Naive thymus-derived CD4-positive, alpha-beta T cell (primary cell): ENCODE results near the gene PDGFD. TPM values are rescaled to one million over a fixed set of nuclear protein-coding genes. Genes with fewer than 3 reads are reported as not detected.

Experiments used
- ATAC-seq: fragments of 150-1000 bp; cut with Tn5 transposase; 2 replicates; pipeline ENCODE4 v1.10.0; 2021; ENCODE audit warnings: mild to moderate bottlenecking, moderate library complexity
- CTCF ChIA-PET: fragments of 350-600 bp; sonication (Branson Sonifier 250); formaldehyde crosslinking; loops from one replicate; lab custom pipeline; 2021; ENCODE audit warnings: antibody characterized with exemption; lab: Charles Lee
- POLR2A ChIA-PET: fragments of 350-600 bp; sonication (Branson Sonifier 250); formaldehyde crosslinking; loops from one replicate; lab custom pipeline; 2021; ENCODE audit warnings: antibody characterized with exemption, inconsistent platforms; lab: Charles Lee
- DNase-seq, 9 donors: peaks; one replicate each; pipeline versions ENCODE4 v3.0.0 to v3.0.0-alpha.2; 2020 to 2022; ENCODE audit warnings: mixed read lengths in 1 of 9
- H3K27ac ChIP-seq: one replicate; pipeline ENCODE4 v1.7.0; 2013; ENCODE audit warnings: mild to moderate bottlenecking, low read depth, low read length, moderate library complexity
- H3K27me3 ChIP-seq, 2 donors: one replicate each; pipeline ENCODE4 v1.7.0; 2013; ENCODE audit warnings: low read length in 2 of 2, mild to moderate bottlenecking in 2 of 2, moderate library complexity in 2 of 2; ENCODE audit not compliant: control insufficient read depth in 2 of 2, insufficient read depth in 2 of 2
- H3K36me3 ChIP-seq, 3 experiments: 1 replicate in 2 of 3; 2 replicates in 1 of 3; pipeline ENCODE4 v1.7.0; 2013; ENCODE audit warnings: low read length in 3 of 3, mild to moderate bottlenecking in 3 of 3, moderate library complexity in 1 of 3; ENCODE audit not compliant: insufficient read depth in 3 of 3, control insufficient read depth in 2 of 3
- H3K4me1 ChIP-seq, 2 donors: one replicate each; pipeline ENCODE4 v1.7.0; 2013; ENCODE audit warnings: low read length in 2 of 2, mild to moderate bottlenecking in 2 of 2, moderate library complexity in 1 of 2; ENCODE audit not compliant: control insufficient read depth in 2 of 2, insufficient read depth in 2 of 2
- H3K4me3 ChIP-seq: 2 replicates; pipeline ENCODE4 v1.7.0; 2013; ENCODE audit warnings: mild to moderate bottlenecking, low read length
- H3K9me3 ChIP-seq, 3 experiments: 1 replicate in 2 of 3; 2 replicates in 1 of 3; pipeline ENCODE4 v1.7.0; 2013; ENCODE audit warnings: low read length in 3 of 3; ENCODE audit not compliant: control insufficient read depth in 2 of 3
- H3K27ac Mint-ChIP-seq, 9 donors: one replicate each; pipeline ENCODE4 v1.8.0; 2020 to 2022; ENCODE audit warnings: mixed read lengths in 9 of 9, mild to moderate bottlenecking in 8 of 9, moderate library complexity in 5 of 9, inconsistent platforms in 2 of 9
- H3K27me3 Mint-ChIP-seq, 5 donors: one replicate each; pipeline ENCODE4 v1.8.0; 2021 to 2022; ENCODE audit warnings: mixed read lengths in 5 of 5, mild to moderate bottlenecking in 1 of 5
- H3K36me3 Mint-ChIP-seq, 5 donors: one replicate each; pipeline ENCODE4 v1.8.0; 2020 to 2022; ENCODE audit warnings: mixed read lengths in 5 of 5, mild to moderate bottlenecking in 3 of 5, inconsistent platforms in 1 of 5
- H3K4me1 Mint-ChIP-seq, 7 donors: one replicate each; pipeline ENCODE4 v1.8.0; 2020 to 2022; ENCODE audit warnings: mixed read lengths in 7 of 7, mild to moderate bottlenecking in 3 of 7, inconsistent platforms in 1 of 7
- H3K4me3 Mint-ChIP-seq, 10 donors: one replicate each; pipeline ENCODE4 v1.8.0; 2020 to 2022; ENCODE audit warnings: mild to moderate bottlenecking in 10 of 10, mixed read lengths in 10 of 10, moderate library complexity in 6 of 10, inconsistent platforms in 2 of 10
- H3K9me3 Mint-ChIP-seq, 11 donors: one replicate each; pipeline ENCODE4 v1.8.0; 2020 to 2022; ENCODE audit warnings: mixed read lengths in 11 of 11, mild to moderate bottlenecking in 4 of 11, inconsistent platforms in 1 of 11, moderate library complexity in 1 of 11
- intact Hi-C, 2 donors: fragments of 100-400 bp; cut with micrococcal nuclease; formaldehyde crosslinking; loops; one replicate each; pipeline ENCODE4 v1.15.1; 2023
- polyA plus RNA-seq, 2 donors: library from polyadenylated mRNA; unstranded; fragments of 300-500 nt; fragmentation: Illumina TruSeq; gene quantifications; one replicate each; pipeline ENCODE4 v1.2.3, GENCODE V29; 2021
- total RNA-seq, 6 experiments: library from RNA in 5 of 6; stranded (reverse) in 5 of 6; gene quantifications; 1 replicate in 5 of 6; 2 replicates in 1 of 6; pipeline ENCODE4 v1.2.3 and lab custom pipeline; 2021 to 2026

The PDGFD gene
- total and polyA plus RNA-seq, 7 experiments from 2014 or later = 0.05 to 3.6 (median 0.26) TPM; not detected in 3

GRCh38 chr11:104092744-104093143, 71.2 kb downstream of the PDGFD start:
- CTCF ChIA-PET = no interaction called here
- Histone ChIP-seq H3K27ac (no peak overlapping the region), H3K9me3 (no peaks in the 10 kb centered on the region), H3K4me3 (no peak overlapping the region), H3K27me3 (no peaks in the 10 kb centered on the region), H3K4me1 (no peaks in the 10 kb centered on the region), H3K36me3 (no peaks in the 10 kb centered on the region)
- POLR2A ChIA-PET = no interaction called here
- Mint-ChIP-seq H3K27ac (no peak overlapping the region), H3K27me3 (no peaks in the 10 kb centered on the region), H3K4me3 (no peak overlapping the region), H3K9me3 (peaks cover 0 to 1% (median 0%) of the 10 kb centered on the region in 11 donors), H3K36me3 (no peaks in the 10 kb centered on the region), H3K4me1 (no peaks in the 10 kb centered on the region)
- intact Hi-C loops = no loop called here
- no peak for ATAC-seq
- DNase-seq = no peak

GRCh38 chr11:104091281-104092096, 72.5 kb downstream of the PDGFD start:
- Histone ChIP-seq H3K27me3 (no peaks in the 10 kb centered on the region), H3K9me3 (no peaks in the 10 kb centered on the region), H3K27ac (no peak overlapping the region), H3K4me1 (no peaks in the 10 kb centered on the region), H3K36me3 (no peaks in the 10 kb centered on the region), H3K4me3 (no peak overlapping the region)
- Mint-ChIP-seq H3K9me3 (peaks cover 0 to 1% (median 0%) of the 10 kb centered on the region in 11 donors), H3K27ac (no peak overlapping the region), H3K4me1 (no peaks in the 10 kb centered on the region), H3K4me3 (no peak overlapping the region), H3K27me3 (no peaks in the 10 kb centered on the region), H3K36me3 (no peaks in the 10 kb centered on the region)
- POLR2A ChIA-PET = no interaction called here
- CTCF ChIA-PET = no interaction called here
- DNase-seq (no peak), ATAC-seq (no peak)
- intact Hi-C loops = no loop called here

GRCh38 chr11:104090767-104091166, 73.2 kb downstream of the PDGFD start:
- no peaks in the 10 kb centered on the region for H3K27me3 Mint-ChIP-seq
- Histone ChIP-seq H3K4me3 (no peak overlapping the region), H3K9me3 (no peaks in the 10 kb centered on the region), H3K4me1 (no peaks in the 10 kb centered on the region), H3K36me3 (no peaks in the 10 kb centered on the region), H3K27ac (no peak overlapping the region), H3K27me3 (no peaks in the 10 kb centered on the region)
- DNase-seq (no peak), ATAC-seq (no peak)
- intact Hi-C loops = no loop called here
- CTCF ChIA-PET = no interaction called here
- H3K27ac Mint-ChIP-seq = no peak overlapping the region
- H3K4me1 Mint-ChIP-seq = no peaks in the 10 kb centered on the region
- POLR2A ChIA-PET = no interaction called here
- peaks cover 0 to 1% (median 0%) of the 10 kb centered on the region in 11 donors for H3K9me3 Mint-ChIP-seq
- no peak overlapping the region for H3K4me3 Mint-ChIP-seq
- H3K36me3 Mint-ChIP-seq = no peaks in the 10 kb centered on the region

DNA sequence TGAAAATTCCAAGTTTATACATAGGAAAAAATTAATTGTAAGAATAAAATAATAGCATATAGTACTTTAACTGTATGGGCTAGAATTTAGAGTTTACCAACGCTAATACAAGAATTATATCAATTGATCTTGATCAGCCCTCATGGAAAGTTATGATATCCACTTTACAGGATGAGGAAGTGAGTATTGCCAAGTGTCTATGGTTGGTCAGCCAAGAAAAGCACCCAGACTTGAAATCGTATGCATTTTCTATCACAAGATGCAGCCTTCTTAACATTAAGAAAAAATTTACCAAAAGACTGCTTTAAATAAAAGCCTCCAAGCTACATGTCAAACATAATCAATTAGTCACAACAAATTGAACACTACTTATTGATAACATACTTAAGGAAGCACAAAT, 74.5 kb downstream of the PDGFD start:
- H3K9me3 ChIP-seq = no peaks in the 10 kb centered on the region
- ChIA-PET POLR2A (no interaction called here), CTCF (no interaction called here)
- no peaks in the 10 kb centered on the region for H3K27me3 ChIP-seq
- H3K27me3 Mint-ChIP-seq = no peaks in the 10 kb centered on the region
- no peak overlapping the region for H3K27ac ChIP-seq
- no peaks in the 10 kb centered on the region for H3K36me3 ChIP-seq
- no peak overlapping the region for H3K4me3 ChIP-seq
- ATAC-seq (no peak), DNase-seq (no peak)
- no peak overlapping the region for H3K27ac Mint-ChIP-seq
- no peaks in the 10 kb centered on the region for H3K36me3 Mint-ChIP-seq
- no peaks in the 10 kb centered on the region for H3K4me1 ChIP-seq
- no peak overlapping the region for H3K4me3 Mint-ChIP-seq
- H3K9me3 Mint-ChIP-seq = no peaks in the 10 kb centered on the region
- intact Hi-C loops = no loop called here
- H3K4me1 Mint-ChIP-seq = no peaks in the 10 kb centered on the region

GRCh38 chr11:104086621-104087020, 77.3 kb downstream of the PDGFD start:
- H3K36me3 ChIP-seq = no peaks in the 10 kb centered on the region
- no peak overlapping the region for H3K4me3 Mint-ChIP-seq
- H3K27ac Mint-ChIP-seq = no peak overlapping the region
- H3K9me3 ChIP-seq = no peaks in the 10 kb centered on the region
- H3K36me3 Mint-ChIP-seq = no peaks in the 10 kb centered on the region
- H3K4me1 ChIP-seq = no peaks in the 10 kb centered on the region
- H3K27ac ChIP-seq = no peak overlapping the region
- POLR2A ChIA-PET = no interaction called here
- ATAC-seq = no peak
- no peaks in the 10 kb centered on the region for H3K9me3 Mint-ChIP-seq
- H3K4me1 Mint-ChIP-seq = no peaks in the 10 kb centered on the region
- no peaks in the 10 kb centered on the region for H3K27me3 ChIP-seq
- CTCF ChIA-PET = no interaction called here
- H3K27me3 Mint-ChIP-seq = no peaks in the 10 kb centered on the region
- intact Hi-C loops = no loop called here
- H3K4me3 ChIP-seq = no peak overlapping the region
- DNase-seq = no peak

GRCh38 chr11:104078995-104079394, 85.0 kb downstream of the PDGFD start:
- DNase-seq (no peak), ATAC-seq (no peak)
- H3K36me3 Mint-ChIP-seq = no peaks in the 10 kb centered on the region
- no peak overlapping the region for H3K4me3 Mint-ChIP-seq
- Histone ChIP-seq H3K4me3 (no peak overlapping the region), H3K4me1 (no peaks in the 10 kb centered on the region), H3K27ac (no peak overlapping the region), H3K27me3 (no peaks in the 10 kb centered on the region), H3K9me3 (no peaks in the 10 kb centered on the region), H3K36me3 (no peaks in the 10 kb centered on the region)
- ChIA-PET CTCF (no interaction called here), POLR2A (no interaction called here)
- H3K27ac Mint-ChIP-seq = no peak overlapping the region
- intact Hi-C loops = no loop called here
- peaks cover 0 to 1% (median 0%) of the 10 kb centered on the region in 11 donors for H3K9me3 Mint-ChIP-seq
- H3K27me3 Mint-ChIP-seq = no peaks in the 10 kb centered on the region
- no peaks in the 10 kb centered on the region for H3K4me1 Mint-ChIP-seq

DNA sequence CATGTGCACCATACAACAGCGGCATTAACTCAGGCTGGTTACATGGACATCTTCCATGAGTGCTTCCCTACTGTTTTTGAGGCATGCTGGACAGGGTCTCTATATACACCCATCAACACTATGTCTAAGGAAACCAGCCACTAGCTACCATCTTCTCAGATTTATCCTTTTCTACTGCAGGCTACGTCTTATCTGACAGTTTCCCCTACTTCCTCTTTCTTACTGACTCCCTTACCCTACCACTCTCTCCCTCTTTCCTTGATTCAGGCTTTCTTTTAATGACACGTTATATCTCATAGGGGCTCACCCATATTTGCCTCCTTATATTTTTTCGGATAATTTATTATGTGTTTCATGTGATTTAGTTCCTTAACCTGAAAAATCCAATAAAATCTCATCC, 85.7 kb downstream of the PDGFD start:
- no peaks in the 10 kb centered on the region for H3K4me1 Mint-ChIP-seq
- no peak for DNase-seq
- CTCF ChIA-PET = interaction anchor here (0.6 kb wide), 1 partner anchor 169 kb away, joined by 3 read pairs; no protein-coding TSS in a partner anchor
- Histone ChIP-seq H3K4me3 (no peak overlapping the region), H3K27ac (no peak overlapping the region), H3K4me1 (no peaks in the 10 kb centered on the region), H3K9me3 (no peaks in the 10 kb centered on the region), H3K27me3 (no peaks in the 10 kb centered on the region), H3K36me3 (no peaks in the 10 kb centered on the region)
- no peak overlapping the region for H3K4me3 Mint-ChIP-seq
- peaks cover 0 to 1% (median 0%) of the 10 kb centered on the region in 11 donors for H3K9me3 Mint-ChIP-seq
- no peaks in the 10 kb centered on the region for H3K27me3 Mint-ChIP-seq
- no peaks in the 10 kb centered on the region for H3K36me3 Mint-ChIP-seq
- intact Hi-C loops = no loop called here
- POLR2A ChIA-PET = no interaction called here
- no peak for ATAC-seq
- H3K27ac Mint-ChIP-seq = no peak overlapping the region
